ENCODE data around the gene MTPN. TPM values are rescaled to one million over a fixed set of nuclear protein-coding genes. Genes with fewer than 3 reads are reported as not detected.

MTPN gene
- total RNA-seq, 1 donor from 2014 or later: 199 TPM

DNA sequence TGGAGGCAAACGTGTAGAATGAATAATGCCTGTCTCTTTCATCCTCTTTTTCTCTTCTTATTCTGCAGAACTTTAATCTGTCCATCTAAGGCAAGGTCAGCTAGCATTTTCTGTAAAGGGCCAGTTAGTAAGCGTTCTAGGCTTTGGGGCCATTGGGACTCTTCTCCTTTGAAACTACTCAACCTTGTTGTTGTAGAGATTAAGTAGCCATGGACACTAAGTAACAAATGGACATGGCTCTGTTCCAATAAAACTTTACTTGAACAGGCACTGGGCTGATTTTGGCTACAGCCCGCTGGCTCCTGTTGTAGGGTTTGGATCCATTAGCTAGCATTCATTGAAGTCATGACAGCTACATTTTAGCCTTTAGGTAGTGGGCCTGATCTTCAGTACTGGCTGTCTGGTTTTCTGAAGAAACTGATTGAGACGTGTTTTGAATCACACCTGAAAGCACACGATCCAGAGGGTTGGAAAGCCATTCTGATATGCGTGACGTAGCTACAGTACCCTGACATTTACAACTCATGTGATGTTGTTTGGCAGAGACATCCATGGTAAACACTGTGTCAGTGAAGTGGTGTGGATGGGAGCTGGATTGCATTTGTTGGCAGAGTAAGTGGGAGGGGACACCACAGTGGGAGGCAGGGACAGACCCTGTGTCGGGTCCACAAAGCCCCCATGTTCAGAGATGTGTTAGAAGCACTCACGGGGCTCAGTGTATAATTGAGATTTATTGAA is 92.5 kb downstream of the MTPN start:
- ATAC-seq: no peak

DNA sequence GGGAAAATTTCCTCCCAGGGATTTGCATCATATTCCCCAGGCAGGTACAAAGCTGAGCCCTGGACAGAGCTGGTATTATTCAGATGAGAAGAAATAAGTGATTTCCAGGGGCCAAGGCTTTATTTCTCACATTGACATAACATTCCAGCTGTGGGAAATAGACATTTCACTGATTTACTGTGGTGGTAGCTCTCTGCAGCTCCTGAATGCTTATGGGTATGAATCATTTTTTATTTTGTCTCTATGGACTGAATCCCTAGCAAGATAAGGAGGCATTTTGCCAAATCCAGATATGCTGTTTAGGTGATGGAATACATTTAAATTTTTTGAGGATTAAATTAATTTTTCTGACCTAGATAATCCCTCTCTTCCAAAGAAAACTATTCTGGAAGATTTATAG is 97.9 kb downstream of the MTPN start:
- ATAC-seq: no peak

DNA sequence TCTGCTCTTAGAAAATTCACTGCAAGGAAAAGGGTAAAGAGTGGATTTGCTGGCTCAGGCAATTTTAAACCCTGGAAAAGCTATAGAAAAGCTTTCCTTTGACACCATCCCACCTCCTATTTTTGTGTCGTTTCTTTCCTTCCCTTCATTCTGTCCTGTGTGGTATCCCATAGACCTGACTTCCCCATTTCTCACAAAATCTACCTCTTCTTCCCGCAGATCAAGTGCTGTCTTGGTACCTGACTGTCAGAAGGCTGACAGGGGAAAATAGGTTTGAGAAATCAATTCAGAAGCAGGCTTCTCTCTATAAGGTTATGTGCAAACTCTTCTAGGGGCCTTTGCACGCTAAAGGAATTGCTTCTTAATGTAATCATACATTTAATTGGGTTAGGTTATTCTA is 98.9 kb downstream of the MTPN start:
- ATAC-seq: no peak

DNA sequence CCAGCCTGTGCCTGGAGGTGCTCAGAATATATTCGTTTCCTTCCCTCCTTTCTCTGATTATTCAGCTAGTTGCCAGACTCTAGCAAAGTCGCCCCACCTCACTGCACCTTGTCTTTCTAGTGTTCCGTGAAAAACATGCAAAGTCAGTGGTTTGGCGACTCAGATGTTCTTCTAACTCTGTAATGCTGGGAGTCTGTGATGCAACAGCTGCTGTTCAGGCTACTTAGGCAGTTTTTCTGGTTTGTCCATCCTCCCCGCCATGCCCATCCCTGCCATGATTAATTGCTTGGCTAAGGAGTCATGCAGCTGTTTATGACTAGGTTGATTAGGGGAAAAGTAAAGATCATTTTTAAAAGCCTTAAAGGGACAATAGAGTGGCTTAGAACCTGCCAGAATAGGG is 99.4 kb downstream of the MTPN start:
- ATAC-seq: peak; percentile 99

Other genes with a start within 250 kb of the MTPN start
- 3.0 TPM for gene SLC13A4, start 249.2 kb downstream of the MTPN start, total RNA-seq
- 0.68 TPM for gene FAM180A, start 228.5 kb downstream of the MTPN start, total RNA-seq